H1 (cell line): ENCODE results near the gene DUSP9. TPM values are rescaled to one million over a fixed set of nuclear protein-coding genes. Genes with fewer than 3 reads are reported as not detected.

Source experiments
- CBX8 ChIP-seq: fragments of 300-800, 300-1000 bp; sonication (generic); IDR thresholded peaks from 2 replicates; pipeline ENCODE4 v1.7.1; 2016; ENCODE audit warnings: low read depth, low read length, borderline replicate concordance
- CHD1 ChIP-seq: IDR thresholded peaks from 2 replicates; pipeline ENCODE4 v1.6.1; 2012; ENCODE audit warnings: low read depth, low read length, improper control_type of control experiment
- CTBP2 ChIP-seq: IDR thresholded peaks from 2 replicates; pipeline ENCODE4 v1.7.0; 2011; ENCODE audit warnings: borderline replicate concordance, mild to moderate bottlenecking, moderate library complexity, mixed read lengths, low read length; ENCODE audit not compliant: insufficient read depth, insufficient read length
- FOSL1 ChIP-seq: IDR thresholded peaks from 2 replicates; pipeline ENCODE4 v1.6.1; 2011; ENCODE audit warnings: mild to moderate bottlenecking, low read depth, low read length, moderate library complexity; ENCODE audit not compliant: insufficient read depth
- POU5F1 ChIP-seq: IDR thresholded peaks from 2 replicates; pipeline ENCODE4 v1.6.1; 2011; ENCODE audit warnings: low read depth, mild to moderate bottlenecking, low read length, moderate library complexity
- SIRT6 ChIP-seq: IDR thresholded peaks from one replicate; pipeline ENCODE4 v1.7.1; 2012; ENCODE audit warnings: low read length, inconsistent platforms
- SP1 ChIP-seq: IDR thresholded peaks from 2 replicates; pipeline ENCODE4 v1.6.1; 2011; ENCODE audit warnings: low read depth, low read length
- TAF1 ChIP-seq: IDR thresholded peaks from 2 replicates; pipeline ENCODE4 v1.6.1; 2011; ENCODE audit warnings: mild to moderate bottlenecking, low read depth, low read length
- polyA plus RNA-seq, 7 experiments: library from polyadenylated mRNA; depleted of rRNA in 3 of 7; stranded (reverse) in 5 of 7; unstranded in 2 of 7; fragments of >200 nt in 5 of 7; fragments of 200-250 nt in 2 of 7; gene quantifications; 1 replicate in 5 of 7; 2 replicates in 1 of 7; 4 replicates in 1 of 7; pipeline versions ENCODE4 v1.2.1 to v1.2.3, GENCODE V29; 2011 to 2013; ENCODE audit warnings: missing spikeins in 2 of 7, mixed read lengths in 2 of 7
- total RNA-seq: library from RNA; stranded (reverse); fragmentation: NEBNext Ultra II Directional; extraction: Animal tissue kit (Norgen Biotek cat#: 25700); gene quantifications from 2 replicates; pipeline ENCODE4 v1.2.1, GENCODE V29; 2021
- TF ChIP-seq, protein P1 (sequence below): fragments of 300-600 bp; sonication (generic); IDR thresholded peaks from 2 replicates; pipeline ENCODE4 v1.7.1; 2012; ENCODE audit warnings: low read length, moderate library complexity, mild to moderate bottlenecking, inconsistent platforms; ENCODE audit not compliant: insufficient replicate concordance
- TF ChIP-seq, protein P2 (sequence below): IDR thresholded peaks from 2 replicates; pipeline ENCODE4 v1.6.1; 2012; ENCODE audit warnings: inconsistent platforms
- TF ChIP-seq, protein P3 (sequence below): IDR thresholded peaks from 2 replicates; pipeline ENCODE4 v1.6.1; 2011; ENCODE audit warnings: low read length, improper control_type of control experiment

DUSP9 gene
- total and polyA plus RNA-seq, 2 of the 8 experiments (the other 6 are each of a cell fraction or from before 2014, with no cell fraction given): 0.80 to 1.1 TPM

DNA sequence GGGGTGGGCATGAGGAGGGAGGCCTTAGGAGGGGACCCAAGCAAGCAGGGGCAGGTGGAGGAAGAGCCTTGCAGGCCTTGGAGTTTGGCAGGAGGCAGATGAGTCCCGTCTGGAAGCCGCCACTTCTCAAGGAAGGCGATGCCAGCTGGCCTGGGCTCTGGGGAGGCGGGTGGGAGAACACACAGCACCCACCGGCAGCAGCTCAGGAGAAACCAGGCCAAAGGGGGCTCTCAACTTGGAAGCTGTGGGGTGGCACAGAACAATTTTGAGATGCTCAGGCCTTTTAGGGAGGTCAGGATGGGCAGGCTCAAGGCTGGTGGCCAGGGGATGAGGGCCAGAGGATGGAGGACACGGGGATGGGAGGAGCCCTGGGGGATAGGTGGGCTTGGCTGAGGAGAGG lies 11.6 kb upstream of the DUSP9 start (continued):
- TF ChIP-seq, protein P1, sequence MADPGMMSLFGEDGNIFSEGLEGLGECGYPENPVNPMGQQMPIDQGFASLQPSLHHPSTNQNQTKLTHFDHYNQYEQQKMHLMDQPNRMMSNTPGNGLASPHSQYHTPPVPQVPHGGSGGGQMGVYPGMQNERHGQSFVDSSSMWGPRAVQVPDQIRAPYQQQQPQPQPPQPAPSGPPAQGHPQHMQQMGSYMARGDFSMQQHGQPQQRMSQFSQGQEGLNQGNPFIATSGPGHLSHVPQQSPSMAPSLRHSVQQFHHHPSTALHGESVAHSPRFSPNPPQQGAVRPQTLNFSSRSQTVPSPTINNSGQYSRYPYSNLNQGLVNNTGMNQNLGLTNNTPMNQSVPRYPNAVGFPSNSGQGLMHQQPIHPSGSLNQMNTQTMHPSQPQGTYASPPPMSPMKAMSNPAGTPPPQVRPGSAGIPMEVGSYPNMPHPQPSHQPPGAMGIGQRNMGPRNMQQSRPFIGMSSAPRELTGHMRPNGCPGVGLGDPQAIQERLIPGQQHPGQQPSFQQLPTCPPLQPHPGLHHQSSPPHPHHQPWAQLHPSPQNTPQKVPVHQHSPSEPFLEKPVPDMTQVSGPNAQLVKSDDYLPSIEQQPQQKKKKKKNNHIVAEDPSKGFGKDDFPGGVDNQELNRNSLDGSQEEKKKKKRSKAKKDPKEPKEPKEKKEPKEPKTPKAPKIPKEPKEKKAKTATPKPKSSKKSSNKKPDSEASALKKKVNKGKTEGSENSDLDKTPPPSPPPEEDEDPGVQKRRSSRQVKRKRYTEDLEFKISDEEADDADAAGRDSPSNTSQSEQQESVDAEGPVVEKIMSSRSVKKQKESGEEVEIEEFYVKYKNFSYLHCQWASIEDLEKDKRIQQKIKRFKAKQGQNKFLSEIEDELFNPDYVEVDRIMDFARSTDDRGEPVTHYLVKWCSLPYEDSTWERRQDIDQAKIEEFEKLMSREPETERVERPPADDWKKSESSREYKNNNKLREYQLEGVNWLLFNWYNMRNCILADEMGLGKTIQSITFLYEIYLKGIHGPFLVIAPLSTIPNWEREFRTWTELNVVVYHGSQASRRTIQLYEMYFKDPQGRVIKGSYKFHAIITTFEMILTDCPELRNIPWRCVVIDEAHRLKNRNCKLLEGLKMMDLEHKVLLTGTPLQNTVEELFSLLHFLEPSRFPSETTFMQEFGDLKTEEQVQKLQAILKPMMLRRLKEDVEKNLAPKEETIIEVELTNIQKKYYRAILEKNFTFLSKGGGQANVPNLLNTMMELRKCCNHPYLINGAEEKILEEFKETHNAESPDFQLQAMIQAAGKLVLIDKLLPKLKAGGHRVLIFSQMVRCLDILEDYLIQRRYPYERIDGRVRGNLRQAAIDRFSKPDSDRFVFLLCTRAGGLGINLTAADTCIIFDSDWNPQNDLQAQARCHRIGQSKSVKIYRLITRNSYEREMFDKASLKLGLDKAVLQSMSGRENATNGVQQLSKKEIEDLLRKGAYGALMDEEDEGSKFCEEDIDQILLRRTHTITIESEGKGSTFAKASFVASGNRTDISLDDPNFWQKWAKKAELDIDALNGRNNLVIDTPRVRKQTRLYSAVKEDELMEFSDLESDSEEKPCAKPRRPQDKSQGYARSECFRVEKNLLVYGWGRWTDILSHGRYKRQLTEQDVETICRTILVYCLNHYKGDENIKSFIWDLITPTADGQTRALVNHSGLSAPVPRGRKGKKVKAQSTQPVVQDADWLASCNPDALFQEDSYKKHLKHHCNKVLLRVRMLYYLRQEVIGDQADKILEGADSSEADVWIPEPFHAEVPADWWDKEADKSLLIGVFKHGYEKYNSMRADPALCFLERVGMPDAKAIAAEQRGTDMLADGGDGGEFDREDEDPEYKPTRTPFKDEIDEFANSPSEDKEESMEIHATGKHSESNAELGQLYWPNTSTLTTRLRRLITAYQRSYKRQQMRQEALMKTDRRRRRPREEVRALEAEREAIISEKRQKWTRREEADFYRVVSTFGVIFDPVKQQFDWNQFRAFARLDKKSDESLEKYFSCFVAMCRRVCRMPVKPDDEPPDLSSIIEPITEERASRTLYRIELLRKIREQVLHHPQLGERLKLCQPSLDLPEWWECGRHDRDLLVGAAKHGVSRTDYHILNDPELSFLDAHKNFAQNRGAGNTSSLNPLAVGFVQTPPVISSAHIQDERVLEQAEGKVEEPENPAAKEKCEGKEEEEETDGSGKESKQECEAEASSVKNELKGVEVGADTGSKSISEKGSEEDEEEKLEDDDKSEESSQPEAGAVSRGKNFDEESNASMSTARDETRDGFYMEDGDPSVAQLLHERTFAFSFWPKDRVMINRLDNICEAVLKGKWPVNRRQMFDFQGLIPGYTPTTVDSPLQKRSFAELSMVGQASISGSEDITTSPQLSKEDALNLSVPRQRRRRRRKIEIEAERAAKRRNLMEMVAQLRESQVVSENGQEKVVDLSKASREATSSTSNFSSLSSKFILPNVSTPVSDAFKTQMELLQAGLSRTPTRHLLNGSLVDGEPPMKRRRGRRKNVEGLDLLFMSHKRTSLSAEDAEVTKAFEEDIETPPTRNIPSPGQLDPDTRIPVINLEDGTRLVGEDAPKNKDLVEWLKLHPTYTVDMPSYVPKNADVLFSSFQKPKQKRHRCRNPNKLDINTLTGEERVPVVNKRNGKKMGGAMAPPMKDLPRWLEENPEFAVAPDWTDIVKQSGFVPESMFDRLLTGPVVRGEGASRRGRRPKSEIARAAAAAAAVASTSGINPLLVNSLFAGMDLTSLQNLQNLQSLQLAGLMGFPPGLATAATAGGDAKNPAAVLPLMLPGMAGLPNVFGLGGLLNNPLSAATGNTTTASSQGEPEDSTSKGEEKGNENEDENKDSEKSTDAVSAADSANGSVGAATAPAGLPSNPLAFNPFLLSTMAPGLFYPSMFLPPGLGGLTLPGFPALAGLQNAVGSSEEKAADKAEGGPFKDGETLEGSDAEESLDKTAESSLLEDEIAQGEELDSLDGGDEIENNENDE: no peak
- TF ChIP-seq, protein P2, sequence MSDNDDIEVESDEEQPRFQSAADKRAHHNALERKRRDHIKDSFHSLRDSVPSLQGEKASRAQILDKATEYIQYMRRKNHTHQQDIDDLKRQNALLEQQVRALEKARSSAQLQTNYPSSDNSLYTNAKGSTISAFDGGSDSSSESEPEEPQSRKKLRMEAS: no peak
- TF ChIP-seq SIRT6 (no peak), CTBP2 (no peak), TAF1 (no peak), FOSL1 (no peak), CBX8 (no peak), POU5F1 (no peak), SP1 (no peak), CHD1 (no peak)
- TF ChIP-seq, protein P3, sequence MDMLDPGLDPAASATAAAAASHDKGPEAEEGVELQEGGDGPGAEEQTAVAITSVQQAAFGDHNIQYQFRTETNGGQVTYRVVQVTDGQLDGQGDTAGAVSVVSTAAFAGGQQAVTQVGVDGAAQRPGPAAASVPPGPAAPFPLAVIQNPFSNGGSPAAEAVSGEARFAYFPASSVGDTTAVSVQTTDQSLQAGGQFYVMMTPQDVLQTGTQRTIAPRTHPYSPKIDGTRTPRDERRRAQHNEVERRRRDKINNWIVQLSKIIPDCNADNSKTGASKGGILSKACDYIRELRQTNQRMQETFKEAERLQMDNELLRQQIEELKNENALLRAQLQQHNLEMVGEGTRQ: no peak
